Measurements from ENCODE around the gene UBE3C. TPM values are rescaled to one million over a fixed set of nuclear protein-coding genes. Genes with fewer than 3 reads are reported as not detected.

UBE3C gene
- total and polyA plus RNA-seq, 9 of the 15 experiments (the other 6 are each of a cell fraction or from before 2014, with no cell fraction given): 9.6 to 91.7 (median 75.4) TPM

GRCh38 chr7:157318015-157318706 is 179.4 kb downstream of the UBE3C start:
- ChIA-PET POLR2A (interaction anchor here (0.6 to 1.5 kb wide), 5 partner anchors 9 to 372 kb away, joined by 3 read pairs; no protein-coding TSS in a partner anchor), CTCF (ENCODE audit: low intra/inter-chr PET ratio) (no interaction called here)
- H3K9me3 ChIP-seq (replicated peaks; ENCODE audit: control insufficient read depth, insufficient read depth, low read depth, low read length): no peaks in the 10 kb centered on the region
- no TSS peak for BruUV-seq (replicated peaks)
- FAIRE-seq: peak; percentile 79
- H3K9me1 ChIP-seq (ENCODE audit: control insufficient read depth, insufficient read depth, low read length): no peaks in the 10 kb centered on the region
- H4K20me1 ChIP-seq (replicated peaks; ENCODE audit: control insufficient read depth, insufficient read depth, low read length): no peaks in the 10 kb centered on the region
- no peaks in the 10 kb centered on the region; a peak in 1 of 5 replicates for H3K27me3 ChIP-seq (ENCODE audit: control insufficient read depth in 2 of 2, insufficient read depth in 2 of 2, low read length in 2 of 2)
- H3K36me3 ChIP-seq (ENCODE audit: control insufficient read depth, insufficient read depth, low read length): no peaks in the 10 kb centered on the region
- intact Hi-C loops (cut with micrococcal nuclease): no loop called here
- peak; percentile 68 for ATAC-seq
- H3K4me3 ChIP-seq: no peak overlapping the region
- H3K9ac ChIP-seq (ENCODE audit: insufficient read depth in 1 of 2, low read depth in 2 of 2, low read length in 2 of 2): peak overlapping the region in 1 of 2 experiments; percentile 82; a peak in 1 of 4 replicates
- in situ Hi-C loops (cut with MboI): no loop called here
- H3K4me1 ChIP-seq (replicated peaks in 1 of 2; ENCODE audit: control insufficient read depth in 2 of 2, insufficient read depth in 2 of 2, low read length in 2 of 2): peaks cover 9 to 26% of the 10 kb centered on the region in 2 experiments; a peak in 4 of 5 replicates
- H3K79me2 ChIP-seq (ENCODE audit: control insufficient read depth, insufficient read depth, low read length): no peaks in the 10 kb centered on the region
- peak overlapping the region; percentile 90 for H2AFZ ChIP-seq (ENCODE audit: low read depth, low read length)
- no peak overlapping the region for H3K4me2 ChIP-seq (ENCODE audit: insufficient read depth, low read length)
- H3K27ac ChIP-seq (ENCODE audit: extremely low read depth, low read depth, low read length): no peak overlapping the region
- WGBS (ENCODE audit: insufficient coverage, low coverage, missing lambda C conversion rate): 43% methylated on average over 14 of the region's 14 CpGs
- DNase-seq (ENCODE audit: extremely low read depth in 1 of 4, low spot score in 3 of 4): peak in 1 of 4 experiments; percentile 54
- TF ChIP-seq MBD2 (IDR thresholded peaks at IDR 0.05; ENCODE audit: borderline replicate concordance, low read depth) (no peak), ZNF740 (CRISPR knock-in tag; IDR thresholded peaks at IDR 0.05) (peak; percentile 37; the same call in 1 of the 2 replicates), ZNF740 (tag; IDR thresholded peaks at IDR 0.05) (no peak), ZBTB9 (CRISPR knock-in tag; IDR thresholded peaks at IDR 0.05) (no peak), ZNF75A (CRISPR knock-in tag; IDR thresholded peaks at IDR 0.05) (no peak), RFX5 (IDR thresholded peaks at IDR 0.05; ENCODE audit: low read depth, low read length) (no peak), SLC30A9 (CRISPR knock-in tag; IDR thresholded peaks at IDR 0.05) (no peak), PBX2 (CRISPR knock-in tag; IDR thresholded peaks at IDR 0.05; ENCODE audit: low read depth) (no peak), PBX2 (tag; conservative IDR thresholded peaks at IDR 0.05; ENCODE audit: low read depth) (no peak), CTBP1 (IDR thresholded peaks at IDR 0.05; ENCODE audit: borderline replicate concordance) (peak; percentile 75), RB1 (IDR thresholded peaks at IDR 0.05; ENCODE audit: low read depth) (0 out of 2 replicates have a peak, but pooled peaks have one; percentile 4), ZNF766 (CRISPR knock-in tag; conservative IDR thresholded peaks at IDR 0.05) (no peak), ZNF436 (CRISPR knock-in tag; IDR thresholded peaks at IDR 0.05) (no peak), BHLHE40 (IDR thresholded peaks at IDR 0.05; ENCODE audit: low read length) (no peak), MAFF (IDR thresholded peaks at IDR 0.05; ENCODE audit: low read length) (no peak), HDAC8 (tag; IDR thresholded peaks at IDR 0.05) (no peak), ATF3 (IDR thresholded peaks at IDR 0.05) (peak; percentile 27; the same call in 1 of the 2 replicates), ATF3 (CRISPR knock-in tag; conservative IDR thresholded peaks at IDR 0.05) (no peak)

All from K562 (cell line).